ENCODE data around the gene NREP. TPM values are rescaled to one million over a fixed set of nuclear protein-coding genes. Genes with fewer than 3 reads are reported as not detected.

Gene NREP
- total RNA-seq, 2 donors from 2014 or later = 5.5 to 7.7 TPM

DNA sequence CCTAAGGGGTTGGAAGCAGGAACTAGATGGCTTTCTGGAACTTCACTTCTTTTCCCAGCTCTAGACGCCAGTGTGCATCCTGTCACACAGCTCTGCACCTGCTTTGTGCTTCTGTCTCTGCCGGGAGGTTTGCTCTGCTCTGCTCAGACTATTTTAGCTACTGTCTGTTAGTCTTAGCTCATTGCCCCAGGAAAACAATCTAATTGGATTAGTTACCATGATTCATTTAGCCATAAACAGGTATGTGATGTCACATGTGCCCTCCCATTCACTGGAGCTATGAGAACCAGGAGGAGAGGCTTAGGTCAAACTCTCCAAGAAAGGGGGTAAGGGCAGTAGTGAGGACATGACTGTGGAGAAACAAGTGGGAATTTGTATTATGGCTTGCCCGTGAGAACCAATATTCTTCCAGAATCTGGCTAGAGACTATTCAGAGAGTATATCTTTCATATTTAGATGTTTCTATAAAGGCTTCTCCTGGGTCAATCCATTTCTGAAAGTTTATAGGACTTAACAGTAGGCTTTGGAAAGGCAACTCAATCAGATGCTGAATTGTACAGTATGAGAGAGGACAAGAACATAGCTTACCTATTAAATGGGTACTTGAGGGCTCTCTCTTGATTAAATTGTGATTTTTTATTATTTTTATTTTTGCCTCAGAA lies 22.4 kb upstream of the NREP start:
- peaks cover 0 to 6% of the 10 kb centered on the region in 2 donors for H3K4me1 Mint-ChIP-seq (ENCODE audit: low read depth in 2 of 2)
- H3K4me3 Mint-ChIP-seq = no peak overlapping the region
- ATAC-seq (no peak), DNase-seq (ENCODE audit: low spot score) (no peak)
- H3K27ac Mint-ChIP-seq = no peak overlapping the region
- H3K9me3 Mint-ChIP-seq = no peaks in the 10 kb centered on the region
- H3K27me3 Mint-ChIP-seq = peaks cover 7 to 9% of the 10 kb centered on the region in 2 donors
- H3K36me3 Mint-ChIP-seq = no peaks in the 10 kb centered on the region

GRCh38 chr5:111776913-111777781 lies 20.2 kb upstream of the NREP start:
- Mint-ChIP-seq H3K4me3 (no peak overlapping the region), H3K27me3 (peaks cover 7 to 9% of the 10 kb centered on the region in 2 donors), H3K4me1 (ENCODE audit: low read depth in 2 of 2) (peaks cover 0 to 6% of the 10 kb centered on the region in 2 donors), H3K9me3 (no peaks in the 10 kb centered on the region), H3K27ac (no peak overlapping the region), H3K36me3 (no peaks in the 10 kb centered on the region)
- ATAC-seq = no peak
- no peak for DNase-seq (ENCODE audit: low spot score)

- Mint-ChIP-seq H3K4me1 (ENCODE audit: low read depth in 2 of 2) (peaks cover 0 to 6% of the 10 kb centered on the region in 2 donors), H3K9me3 (no peaks in the 10 kb centered on the region), H3K4me3 (no peak overlapping the region), H3K36me3 (no peaks in the 10 kb centered on the region), H3K27ac (no peak overlapping the region), H3K27me3 (peaks cover 5% of the 10 kb centered on the region in 2 donors)
- no peak for DNase-seq (ENCODE audit: low spot score)
- ATAC-seq = no peak
Measured at GRCh38 chr5:111775224-111775623, 18.2 kb upstream of the NREP start.

DNA sequence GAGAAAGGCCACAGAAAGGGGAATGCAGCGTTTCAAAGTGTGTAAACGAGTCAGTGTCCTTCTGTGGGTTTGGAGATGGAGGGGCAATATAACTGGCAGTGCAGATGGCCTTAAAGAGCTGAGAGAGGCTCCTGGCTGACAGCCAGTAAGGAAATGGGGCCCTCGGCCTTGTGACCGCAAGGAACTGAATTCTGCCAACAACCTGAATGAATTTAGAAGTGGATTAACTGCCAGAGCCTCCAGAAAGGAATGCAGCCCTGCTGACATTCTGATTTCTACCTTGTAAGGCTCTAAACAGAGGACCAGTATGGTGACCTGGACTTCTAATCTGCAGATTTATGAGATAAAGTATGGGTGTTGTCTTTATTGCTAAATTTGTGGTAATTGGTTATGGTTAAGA lies 17.5 kb upstream of the NREP start:
- DNase-seq (ENCODE audit: low spot score) = no peak
- Mint-ChIP-seq H3K27ac (no peak overlapping the region), H3K9me3 (no peaks in the 10 kb centered on the region), H3K27me3 (peaks cover 3 to 5% of the 10 kb centered on the region in 2 donors), H3K4me1 (ENCODE audit: low read depth in 2 of 2) (peaks cover 0 to 6% of the 10 kb centered on the region in 2 donors), H3K4me3 (no peak overlapping the region), H3K36me3 (no peaks in the 10 kb centered on the region)
- ATAC-seq = no peak

GRCh38 chr5:111772456-111773122 lies 15.6 kb upstream of the NREP start:
- no peaks in the 10 kb centered on the region for H3K9me3 Mint-ChIP-seq
- ATAC-seq = no peak
- no peaks in the 10 kb centered on the region for H3K36me3 Mint-ChIP-seq
- DNase-seq (ENCODE audit: low spot score) = no peak
- H3K27me3 Mint-ChIP-seq = peaks cover 7 to 23% of the 10 kb centered on the region in 2 donors
- H3K4me3 Mint-ChIP-seq = no peak overlapping the region
- H3K27ac Mint-ChIP-seq = no peak overlapping the region
- H3K4me1 Mint-ChIP-seq (ENCODE audit: low read depth in 2 of 2) = peaks cover 0 to 6% of the 10 kb centered on the region in 2 donors

- ATAC-seq (no peak), DNase-seq (ENCODE audit: low spot score) (no peak)
- Mint-ChIP-seq H3K36me3 (no peaks in the 10 kb centered on the region), H3K4me3 (no peak overlapping the region), H3K9me3 (no peaks in the 10 kb centered on the region), H3K27ac (no peak overlapping the region), H3K27me3 (peaks cover 11 to 34% of the 10 kb centered on the region in 2 donors), H3K4me1 (ENCODE audit: low read depth in 2 of 2) (peaks cover 0 to 1% of the 10 kb centered on the region in 2 donors)
Measured at GRCh38 chr5:111769541-111769940, 12.5 kb upstream of the NREP start.

DNA sequence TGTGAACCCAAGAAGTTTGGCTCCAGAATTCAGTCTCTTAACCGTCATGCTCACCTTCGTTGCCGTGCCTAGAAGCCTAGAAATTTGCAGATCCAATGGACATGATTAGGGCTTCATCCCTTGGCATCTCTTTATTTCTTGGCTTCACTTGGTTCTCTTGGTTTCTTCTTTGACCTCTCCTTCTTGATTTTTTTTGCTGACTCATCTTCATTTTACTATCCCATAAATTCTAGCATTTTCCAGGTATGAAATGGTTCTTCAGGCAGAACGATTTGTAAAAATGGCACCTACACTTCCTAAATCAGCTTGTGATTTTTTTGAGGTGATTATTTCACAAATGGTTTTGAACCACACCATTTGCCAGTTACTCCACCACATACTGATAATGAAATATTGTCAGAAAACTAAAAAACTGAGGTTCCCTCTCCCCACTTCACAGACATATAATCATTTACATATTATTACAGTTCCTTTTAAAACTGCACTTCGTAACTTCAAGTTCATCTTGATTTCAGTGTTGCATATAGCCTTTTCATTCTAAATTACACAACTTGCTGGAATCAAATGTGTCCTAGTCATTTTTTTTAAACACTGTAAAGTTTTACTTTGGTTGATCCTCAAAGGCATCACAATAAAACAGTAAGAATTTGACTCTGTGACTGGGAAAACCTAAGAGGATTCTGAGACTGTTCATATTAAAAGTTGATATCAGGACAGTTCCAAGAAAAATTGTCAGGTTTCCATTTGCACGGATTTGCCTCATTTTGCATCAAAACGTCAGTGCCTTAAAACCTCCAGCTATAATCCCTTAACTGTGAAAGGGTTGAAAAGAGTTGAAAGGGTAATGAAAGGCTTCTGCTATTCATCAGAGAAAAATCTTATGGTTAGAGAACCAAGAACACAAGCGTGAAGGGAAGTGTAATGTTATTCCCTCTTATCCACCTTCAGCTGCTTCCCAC lies 8.9 kb upstream of the NREP start:
- Mint-ChIP-seq H3K4me3 (no peak overlapping the region), H3K9me3 (no peaks in the 10 kb centered on the region), H3K4me1 (ENCODE audit: low read depth in 2 of 2) (no peaks in the 10 kb centered on the region), H3K27me3 (peaks cover 11 to 43% of the 10 kb centered on the region in 2 donors), H3K27ac (no peak overlapping the region), H3K36me3 (no peaks in the 10 kb centered on the region)
- DNase-seq (ENCODE audit: low spot score) (no peak), ATAC-seq (no peak)

GRCh38 chr5:111764019-111764418 lies 7.0 kb upstream of the NREP start:
- H3K4me3 Mint-ChIP-seq = no peak overlapping the region
- DNase-seq (ENCODE audit: low spot score) = no peak

GRCh38 chr5:111762895-111763294 lies 5.9 kb upstream of the NREP start:
- ATAC-seq (no peak), DNase-seq (ENCODE audit: low spot score) (no peak)
- H3K27ac Mint-ChIP-seq = no peak overlapping the region
- H3K4me3 Mint-ChIP-seq = no peak overlapping the region
- H3K36me3 Mint-ChIP-seq = no peaks in the 10 kb centered on the region
- H3K9me3 Mint-ChIP-seq = no peaks in the 10 kb centered on the region
- peaks cover 7 to 22% of the 10 kb centered on the region in 2 donors for H3K27me3 Mint-ChIP-seq
- peaks cover 3 to 6% of the 10 kb centered on the region in 2 donors for H3K4me1 Mint-ChIP-seq (ENCODE audit: low read depth in 2 of 2)

More at GRCh38 chr5:111764019-111764418, 7.0 kb upstream of the NREP start:
- Mint-ChIP-seq H3K4me1 (ENCODE audit: low read depth in 2 of 2) (no peaks in the 10 kb centered on the region), H3K27me3 (peaks cover 9 to 32% of the 10 kb centered on the region in 2 donors), H3K9me3 (no peaks in the 10 kb centered on the region), H3K27ac (no peak overlapping the region), H3K36me3 (no peaks in the 10 kb centered on the region)
- no peak for ATAC-seq

GRCh38 chr5:111758284-111758628 lies 1.3 kb upstream of the NREP start:
- H3K4me1 Mint-ChIP-seq (ENCODE audit: low read depth in 2 of 2) = peaks cover 8 to 13% of the 10 kb centered on the region in 2 donors
- peak overlapping the region; percentile 83 to 91 for H3K27ac Mint-ChIP-seq
- peak overlapping the region; percentile 94 for H3K4me3 Mint-ChIP-seq
- no peaks in the 10 kb centered on the region for H3K9me3 Mint-ChIP-seq
- H3K27me3 Mint-ChIP-seq = peaks cover 0 to 8% of the 10 kb centered on the region in 2 donors
- ATAC-seq = no peak
- no peaks in the 10 kb centered on the region for H3K36me3 Mint-ChIP-seq
- no peak for DNase-seq (ENCODE audit: low spot score)

DNA sequence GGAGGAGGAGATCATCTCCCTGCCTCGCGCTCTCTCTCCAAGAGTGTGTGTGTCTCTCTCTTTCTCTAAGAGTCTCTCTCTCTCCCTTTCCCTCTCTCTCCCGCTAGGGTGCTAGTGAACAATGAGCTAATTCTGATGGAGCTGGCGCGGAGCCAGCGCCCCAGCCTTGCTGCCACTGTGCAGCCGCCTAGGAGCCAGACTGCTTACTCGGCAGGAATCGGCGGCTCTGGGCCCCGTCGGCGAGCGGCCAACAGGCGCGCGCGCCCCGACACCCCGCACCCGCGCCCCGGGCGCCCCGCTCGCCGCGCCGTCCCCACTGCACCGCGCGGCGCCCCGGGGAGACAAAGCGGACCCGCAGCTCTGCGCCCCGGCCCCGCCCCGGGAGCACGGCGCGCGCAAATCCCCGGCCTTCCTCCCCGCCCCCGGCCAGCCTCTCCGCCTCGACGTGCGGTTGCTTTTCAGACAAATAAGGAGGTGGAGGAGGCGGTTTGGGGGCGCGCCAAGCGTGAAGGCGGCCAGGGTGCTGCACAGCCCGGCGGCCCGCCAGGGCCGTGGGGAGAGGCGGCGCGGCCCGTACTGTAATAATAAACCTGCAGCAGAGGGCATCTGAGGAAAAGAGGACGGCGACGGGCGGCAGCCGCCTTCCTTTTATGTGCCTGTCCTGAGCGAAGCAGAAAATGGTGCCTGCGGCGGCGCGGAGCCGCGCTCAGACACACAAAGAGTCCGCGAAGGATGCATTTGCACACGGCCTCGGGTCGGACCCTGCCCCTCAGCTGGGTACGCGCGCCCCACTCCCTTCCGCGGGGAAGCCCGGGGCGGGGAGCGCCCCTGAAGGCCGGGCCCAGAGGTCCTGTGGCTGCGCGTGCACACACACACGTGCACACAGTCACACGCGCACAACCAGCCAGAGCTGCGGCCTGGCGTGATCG lies 625 bp upstream of the NREP start:
- H3K4me1 Mint-ChIP-seq (ENCODE audit: low read depth in 2 of 2) = peaks cover 8 to 13% of the 10 kb centered on the region in 2 donors
- H3K9me3 Mint-ChIP-seq = no peaks in the 10 kb centered on the region
- peak; percentile 89 for DNase-seq (ENCODE audit: low spot score)
- H3K27ac Mint-ChIP-seq = peak overlapping the region; percentile 83 to 91
- H3K4me3 Mint-ChIP-seq = peak overlapping the region; percentile 94
- no peaks in the 10 kb centered on the region for H3K36me3 Mint-ChIP-seq
- peaks cover 0 to 8% of the 10 kb centered on the region in 2 donors for H3K27me3 Mint-ChIP-seq
- peak; percentile 92 to 94 for ATAC-seq

DNA sequence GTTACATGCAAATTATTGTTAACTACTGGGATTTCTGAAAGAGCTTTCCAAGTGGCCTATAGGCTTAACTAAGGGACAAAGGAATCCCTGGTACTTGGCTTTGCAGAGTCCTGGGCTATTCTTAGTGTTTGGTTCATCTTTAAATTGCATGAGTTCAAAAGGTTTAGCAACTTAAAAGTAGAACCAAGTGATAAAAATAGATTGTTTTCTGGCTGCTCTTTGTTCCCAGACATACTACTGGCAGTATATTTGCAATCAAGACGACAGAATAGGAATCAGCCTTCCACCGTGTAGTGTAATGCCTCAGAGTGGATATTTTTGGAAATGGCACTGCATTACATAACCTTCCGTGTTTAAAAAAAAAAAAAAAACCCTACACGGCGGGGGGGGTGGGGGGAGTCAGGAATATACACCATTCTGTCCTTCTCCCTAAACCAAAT lies 1.0 kb downstream of the NREP start:
- no peaks in the 10 kb centered on the region for H3K36me3 Mint-ChIP-seq
- peak overlapping the region; percentile 94 for H3K4me3 Mint-ChIP-seq
- no peaks in the 10 kb centered on the region for H3K27me3 Mint-ChIP-seq
- peaks cover 8 to 13% of the 10 kb centered on the region in 2 donors for H3K4me1 Mint-ChIP-seq (ENCODE audit: low read depth in 2 of 2)
- H3K9me3 Mint-ChIP-seq = no peaks in the 10 kb centered on the region
- no peak for ATAC-seq
- H3K27ac Mint-ChIP-seq = peak overlapping the region in 1 of 2 donors; percentile 57
- DNase-seq (ENCODE audit: low spot score) = no peak

All from natural killer cell treated with Interleukin-12 subunit alpha and Interleukin-12 subunit beta and Interleukin-15 and Interleukin-18, amount 100 ng/mL, for 72 hours (primary cell).